K562 (cell line): ENCODE results near the gene DSP. TPM values are rescaled to one million over a fixed set of nuclear protein-coding genes. Genes with fewer than 3 reads are reported as not detected.

Experiments
- ATAC-seq: fragments of 200-7000 bp; cut with Tn5 transposase; 3 replicates; pipeline ENCODE4 v1.9.1; 2020; ENCODE audit warnings: moderate library complexity
- BruUV-seq: library from RNA; stranded (reverse); fragments of 400-500 nt; replicated peaks from 2 replicates; lab custom pipeline; 2021; lab: Mats Ljungman, UMichigan
- CTCF ChIA-PET: fragments of 300-600 bp; formaldehyde crosslinking; extraction: SDS; loops from one replicate; lab custom pipeline; 2021; ENCODE audit warnings: low intra/inter-chr PET ratio; lab: Yijun Ruan, JAX
- POLR2A ChIA-PET: fragments of 300-600, 350-650 bp; sonication (Branson Sonifier 250); formaldehyde crosslinking; extraction: SDS; loops from one replicate; lab custom pipeline; 2021; ENCODE audit warnings: antibody characterized with exemption, inconsistent platforms; lab: Yijun Ruan, JAX
- DNase-seq, 4 experiments: peaks; one replicate each; pipeline versions ENCODE4 v3.0.0 to v3.0.0-alpha.2; 2011 to 2018; ENCODE audit warnings: low spot score in 3 of 4, mixed read lengths in 3 of 4; ENCODE audit errors: extremely low read depth in 1 of 4
- FAIRE-seq: peaks from 2 replicates; lab custom pipeline; 2011; peaks lifted over from hg19 to GRCh38; lab: Jason Lieb, UNC
- H2AFZ ChIP-seq: 2 replicates; pipeline ENCODE4 v1.6.0; 2011; ENCODE audit warnings: low read depth, low read length, control low read depth, inconsistent platforms
- H3K27ac ChIP-seq: fragments of 200-600 bp; 3 replicates; pipeline ENCODE4 v1.8.0; 2011; ENCODE audit warnings: low read depth, mild to moderate bottlenecking, control low read depth, inconsistent platforms, low read length, moderate library complexity, mixed read lengths; ENCODE audit errors: extremely low read depth
- H3K27me3 ChIP-seq, 2 experiments: fragments of 300-600 bp in 1 of 2; 2 replicates in 1 of 2; 3 replicates in 1 of 2; pipeline versions ENCODE4 v1.6.0 to v1.8.0; 2011; ENCODE audit warnings: inconsistent platforms in 2 of 2, low read length in 2 of 2, mild to moderate bottlenecking in 1 of 2, mixed read lengths in 1 of 2, moderate library complexity in 1 of 2; ENCODE audit not compliant: control insufficient read depth in 2 of 2, insufficient read depth in 2 of 2
- H3K36me3 ChIP-seq: fragments of 300-600 bp; 3 replicates; pipeline ENCODE4 v1.8.0; 2011; ENCODE audit warnings: mild to moderate bottlenecking, low read length, inconsistent platforms; ENCODE audit not compliant: control insufficient read depth, insufficient read depth
- H3K4me1 ChIP-seq, 2 experiments: fragments of 200-600 bp in 1 of 2; replicated peaks in 1 of 2; 2 replicates in 1 of 2; 3 replicates in 1 of 2; pipeline versions ENCODE4 v1.5.1 to v1.8.0; 2011; ENCODE audit warnings: inconsistent platforms in 2 of 2, low read length in 2 of 2, mild to moderate bottlenecking in 1 of 2, mixed read lengths in 1 of 2, moderate library complexity in 1 of 2; ENCODE audit not compliant: control insufficient read depth in 2 of 2, insufficient read depth in 2 of 2
- H3K4me2 ChIP-seq: 2 replicates; pipeline ENCODE4 v1.6.1; 2011; ENCODE audit warnings: low read length, control low read depth, inconsistent platforms, mixed read lengths; ENCODE audit not compliant: insufficient read depth
- H3K4me3 ChIP-seq: fragments of 200-600 bp; sonication (generic), shearing (Covaris generic); 2 replicates; pipeline ENCODE4 v1.5.1; 2016; ENCODE audit warnings: control low read depth, inconsistent platforms
- H3K79me2 ChIP-seq: fragments of 200-600 bp; 3 replicates; pipeline ENCODE4 v1.8.0; 2011; ENCODE audit warnings: low read length, inconsistent platforms; ENCODE audit not compliant: control insufficient read depth, insufficient read depth
- H3K9ac ChIP-seq, 2 experiments: 2 replicates each; pipeline versions ENCODE4 v1.6.0 to v1.6.1; 2011; ENCODE audit warnings: low read depth in 2 of 2, low read length in 2 of 2, control low read depth in 1 of 2, inconsistent platforms in 1 of 2, mild to moderate bottlenecking in 1 of 2, mixed read lengths in 1 of 2; ENCODE audit not compliant: insufficient read depth in 1 of 2
- H3K9me1 ChIP-seq: one replicate; pipeline ENCODE4 v1.6.0; 2011; ENCODE audit warnings: inconsistent platforms, mild to moderate bottlenecking, low read length, moderate library complexity; ENCODE audit not compliant: control insufficient read depth, insufficient read depth
- H3K9me3 ChIP-seq: replicated peaks from 2 replicates; pipeline ENCODE4 v1.5.1; 2011; ENCODE audit warnings: low read depth, low read length, inconsistent platforms; ENCODE audit not compliant: control insufficient read depth, insufficient read depth
- H4K20me1 ChIP-seq: replicated peaks from 2 replicates; pipeline ENCODE4 v1.6.1; 2011; ENCODE audit warnings: low read length, inconsistent platforms, mixed read lengths; ENCODE audit not compliant: control insufficient read depth, insufficient read depth
- AFF4 ChIP-seq: sonication (generic); formaldehyde crosslinking; IDR thresholded peaks from 2 replicates; pipeline ENCODE4 v1.8.0; 2023; ENCODE audit warnings: mild to moderate bottlenecking, missing genetic modification reagents
- CHD4 ChIP-seq: fragments of 200-600 bp; sonication (generic); IDR thresholded peaks from 3 replicates; pipeline ENCODE4 v1.6.1; 2012; ENCODE audit warnings: low read depth, mild to moderate bottlenecking, mixed read lengths, low read length, inconsistent platforms; ENCODE audit not compliant: insufficient read depth, insufficient replicate concordance, poor library complexity, severe bottlenecking
- CREB3 ChIP-seq: fragments of 450-650 bp; conservative IDR thresholded peaks from 2 replicates; pipeline ENCODE4 v1.6.1; 2016; ENCODE audit warnings: missing genetic modification characterization, low read depth, mild to moderate bottlenecking, missing compliant biosample characterization, moderate library complexity
- DEAF1 ChIP-seq: fragments of 450-650 bp; formaldehyde crosslinking; IDR thresholded peaks from 2 replicates; pipeline ENCODE4 v1.4.0; 2020; ENCODE audit warnings: mild to moderate bottlenecking, moderate library complexity
- HEY1 ChIP-seq: fragments of 250-450 bp; sonication (Bioruptor Pico); IDR thresholded peaks from 2 replicates; pipeline ENCODE4 v1.5.0; 2020; ENCODE audit warnings: mild to moderate bottlenecking, moderate library complexity, borderline replicate concordance
- MAFF ChIP-seq: IDR thresholded peaks from 2 replicates; pipeline ENCODE4 v1.6.1; 2012; ENCODE audit warnings: low read length, improper control_type of control experiment
- MECOM ChIP-seq: fragments of 250-450 bp; sonication (Bioruptor Pico); IDR thresholded peaks from 2 replicates; pipeline ENCODE4 v1.8.0; 2022; ENCODE audit warnings: inconsistent platforms
- NCOA4 ChIP-seq: fragments of 450-650 bp; IDR thresholded peaks from 2 replicates; pipeline ENCODE4 v1.6.1; 2018; ENCODE audit warnings: mild to moderate bottlenecking; ENCODE audit not compliant: partially characterized antibody
- STAG1 ChIP-seq: sonication (generic); formaldehyde crosslinking; IDR thresholded peaks from 2 replicates; pipeline ENCODE4 v1.5.0; 2020; ENCODE audit warnings: missing genetic modification reagents, borderline replicate concordance
- TCF3 ChIP-seq: sonication (generic); formaldehyde crosslinking; IDR thresholded peaks from 2 replicates; pipeline ENCODE4 v1.4.0; 2020; ENCODE audit warnings: mild to moderate bottlenecking, missing genetic modification reagents
- THRAP3 ChIP-seq: fragments of 450-650 bp; IDR thresholded peaks from 2 replicates; pipeline ENCODE4 v1.6.1; 2016; ENCODE audit warnings: mild to moderate bottlenecking, inconsistent platforms, borderline replicate concordance
- ZBTB43 ChIP-seq: sonication (generic); formaldehyde crosslinking; IDR thresholded peaks from 2 replicates; pipeline ENCODE4 v1.8.0; 2023; ENCODE audit warnings: mild to moderate bottlenecking, missing genetic modification reagents
- ZNF174 ChIP-seq: fragments of 250-450 bp; sonication (Bioruptor Pico); IDR thresholded peaks from 2 replicates; pipeline ENCODE4 v1.4.0; 2020; ENCODE audit warnings: mild to moderate bottlenecking
- ZNF324 ChIP-seq: fragments of 250-450 bp; sonication (Bioruptor Pico); IDR thresholded peaks from 2 replicates; pipeline ENCODE4 v1.4.0; 2020; ENCODE audit warnings: mild to moderate bottlenecking
- ZNF707 ChIP-seq: fragments of 250-450 bp; sonication (Bioruptor Pico); conservative IDR thresholded peaks from 2 replicates; pipeline ENCODE4 v1.8.0; 2022; ENCODE audit warnings: inconsistent platforms, mild to moderate bottlenecking, moderate library complexity
- WGBS: fragments of 100-300 bp; shearing (Covaris generic); methylation state at CpG from one replicate; pipeline ENCODE4 v1.1.6; 2016; ENCODE audit warnings: low coverage, mixed read lengths; ENCODE audit not compliant: insufficient coverage; ENCODE audit errors: missing lambda C conversion rate; 5-methylcytosine and 5-hydroxymethylcytosine counted together
- in situ Hi-C: fragments of 300-500 bp; cut with MboI; formaldehyde crosslinking; loops from 4 replicates; pipeline ENCODE4 v1.15.0; 2018; ENCODE audit warnings: inconsistent platforms, mixed read lengths
- intact Hi-C: fragments of 100-400 bp; cut with micrococcal nuclease; formaldehyde crosslinking; loops from 2 replicates; pipeline ENCODE4 v1.14.2; 2022
- polyA plus RNA-seq, 8 experiments: library from polyadenylated mRNA; depleted of rRNA in 4 of 8; stranded (reverse) in 5 of 8; unstranded in 3 of 8; fragments of >200 nt; fragmentation: Nextera tagmentation in 2 of 8; fragmentation: Illumina TruSeq in 1 of 8; extraction: Ambion mirVana in 2 of 8; extraction: Trizol in 1 of 8; gene quantifications; 2 replicates each; pipeline versions ENCODE4 v1.2.1 to v1.2.3, GENCODE V29; 2011 to 2014; ENCODE audit warnings: inconsistent platforms in 1 of 8, missing spikeins in 1 of 8
- total RNA-seq, 7 experiments: library from RNA; depleted of rRNA in 6 of 7; stranded (reverse); fragments of >200 nt in 6 of 7; fragmentation: Illumina TruSeq in 2 of 7; extraction: Trizol in 2 of 7; gene quantifications; 2 replicates each; pipeline versions ENCODE4 v1.2.1 to v1.2.3, GENCODE V29; 2011 to 2021; ENCODE audit warnings: low replicate concordance in 1 of 7

The DSP gene
- total and polyA plus RNA-seq, 9 of the 15 experiments (the other 6 are each of a cell fraction or from before 2014, with no cell fraction given), result under 0.01 to 0.24 (median 0.03) TPM; not detected in 2

GRCh38 chr6:7529141-7529540 is 12.3 kb upstream of the DSP start:
- Histone ChIP-seq H3K4me1 (no peaks in the 10 kb centered on the region), H3K9me1 (no peaks in the 10 kb centered on the region), H3K9me3 (no peaks in the 10 kb centered on the region), H3K27ac (no peak overlapping the region), H3K4me3 (no peak overlapping the region), H3K79me2 (no peaks in the 10 kb centered on the region), H3K27me3 (peaks cover 47% of the 10 kb centered on the region in 2 experiments), H3K9ac (no peak overlapping the region), H3K4me2 (no peak overlapping the region), H2AFZ (no peak overlapping the region), H3K36me3 (no peaks in the 10 kb centered on the region), H4K20me1 (0 out of 2 replicates have a peak, but pooled peaks cover 3% of the 10 kb centered on the region)
- under 1% methylated on average over 6 of the region's 6 CpGs for WGBS
- no peak for DNase-seq
- TF ChIP-seq HEY1 (CRISPR knock-in tag) (no peak), ZNF324 (no peak), ZNF707 (CRISPR knock-in tag) (no peak), ZBTB43 (CRISPR knock-in tag) (no peak), DEAF1 (CRISPR knock-in tag) (no peak), NCOA4 (no peak), MAFF (no peak), ZNF174 (CRISPR knock-in tag) (no peak), STAG1 (no peak), TCF3 (CRISPR knock-in tag) (no peak), AFF4 (CRISPR knock-in tag) (no peak), CREB3 (tag) (no peak), THRAP3 (no peak), MECOM (CRISPR knock-in tag) (no peak), CHD4 (no peak)
- intact Hi-C loops, result no loop called here
- POLR2A ChIA-PET, result no interaction called here
- in situ Hi-C loops, result no loop called here
- FAIRE-seq, result no peak
- ATAC-seq, result no peak
- CTCF ChIA-PET, result no interaction called here
- BruUV-seq, result no TSS peak
